DMS79 treated with DMSO at 0.1 percent for 48 hours (cell line): ENCODE data around the gene MOG.
A peak's percentile ranks its signal among the peaks of the same experiment; 100 is the strongest.

ENCODE experiments used
- DNase-seq: peaks from one replicate; lab custom pipeline; 2025; lab: John Stamatoyannopoulos, UW

MOG gene

GRCh38 chr6:29656798-29657197 lies at the start of gene MOG:
TSS of gene MOG (plus strand) at chr6:29657092. CDS start at chr6:29657210, 118 bp downstream.
- DNase-seq, result no peak

GRCh38 chr6:29608131-29608530 lies 48.8 kb upstream of the MOG start:
- DNase-seq, result no peak

GRCh38 chr6:29610540-29610939 lies 46.4 kb upstream of the MOG start:
- no peak for DNase-seq

- DNase-seq, result no peak
Observed at GRCh38 chr6:29611426-29611825, 45.5 kb upstream of the MOG start.

GRCh38 chr6:29617782-29618554 lies 38.9 kb upstream of the MOG start:
- no peak for DNase-seq

GRCh38 chr6:29619578-29620160 lies 37.2 kb upstream of the MOG start:
- DNase-seq, result no peak

GRCh38 chr6:29620630-29621029 lies 36.3 kb upstream of the MOG start:
- no peak for DNase-seq

- no peak for DNase-seq
Observed at GRCh38 chr6:29624520-29624961, 32.4 kb upstream of the MOG start.

GRCh38 chr6:29625337-29625930 lies 31.5 kb upstream of the MOG start:
- no peak for DNase-seq

GRCh38 chr6:29626948-29627754 lies 29.7 kb upstream of the MOG start:
- no peak for DNase-seq

GRCh38 chr6:29627755-29628418 lies 29.0 kb upstream of the MOG start:
- peak; percentile 52 for DNase-seq

GRCh38 chr6:29628419-29629281 lies 28.2 kb upstream of the MOG start:
- peak; percentile 89 for DNase-seq

- DNase-seq, result no peak
Observed at GRCh38 chr6:29629571-29629970, 27.3 kb upstream of the MOG start.

GRCh38 chr6:29630315-29630714 lies 26.6 kb upstream of the MOG start:
- DNase-seq, result no peak

GRCh38 chr6:29631209-29631810 lies 25.6 kb upstream of the MOG start:
- DNase-seq, result no peak

GRCh38 chr6:29631860-29632731 lies 24.8 kb upstream of the MOG start:
- DNase-seq, result peak; percentile 36

- DNase-seq, result peak; percentile 81
Observed at GRCh38 chr6:29632789-29633533, 23.9 kb upstream of the MOG start, which contains the start of gene GABBR1. TSS of gene GABBR1 (minus strand) at chr6:29633183. CDS start at chr6:29632385, 798 bp downstream.

GRCh38 chr6:29633534-29633905 lies 23.4 kb upstream of the MOG start:
- peak; percentile 81 for DNase-seq

- DNase-seq, result no peak
Observed at GRCh38 chr6:29637247-29637646, 19.6 kb upstream of the MOG start.
